ENCODE results near the gene SQSTM1. TPM values are rescaled to one million over a fixed set of nuclear protein-coding genes. Genes with fewer than 3 reads are reported as not detected.

Gene SQSTM1
- 100 to 1,000 TPM; 241 to 328 (median 311) TPM for total RNA-seq
- 100 to 1,000 TPM; 105 to 185 (median 126) TPM for polyA plus RNA-seq
- long read RNA-seq, donor 1, transcript SQSTM1-202 (8 exons, 2,986 nt), result major isoform, 15 of 39 reads
- long read RNA-seq, donor 1, partial matches to known transcripts, result 21 of 39 reads
- long read RNA-seq, donor 1, other reads (novel, unspliced or antisense), result 0 of 39 reads
- long read RNA-seq, donor 2, transcript SQSTM1-202 (8 exons, 2,986 nt), result major isoform, 19 of 21 reads
- long read RNA-seq, donor 2, partial matches to known transcripts, result 0 of 21 reads
- long read RNA-seq, donor 2, other reads (novel, unspliced or antisense), result 0 of 21 reads

DNA sequence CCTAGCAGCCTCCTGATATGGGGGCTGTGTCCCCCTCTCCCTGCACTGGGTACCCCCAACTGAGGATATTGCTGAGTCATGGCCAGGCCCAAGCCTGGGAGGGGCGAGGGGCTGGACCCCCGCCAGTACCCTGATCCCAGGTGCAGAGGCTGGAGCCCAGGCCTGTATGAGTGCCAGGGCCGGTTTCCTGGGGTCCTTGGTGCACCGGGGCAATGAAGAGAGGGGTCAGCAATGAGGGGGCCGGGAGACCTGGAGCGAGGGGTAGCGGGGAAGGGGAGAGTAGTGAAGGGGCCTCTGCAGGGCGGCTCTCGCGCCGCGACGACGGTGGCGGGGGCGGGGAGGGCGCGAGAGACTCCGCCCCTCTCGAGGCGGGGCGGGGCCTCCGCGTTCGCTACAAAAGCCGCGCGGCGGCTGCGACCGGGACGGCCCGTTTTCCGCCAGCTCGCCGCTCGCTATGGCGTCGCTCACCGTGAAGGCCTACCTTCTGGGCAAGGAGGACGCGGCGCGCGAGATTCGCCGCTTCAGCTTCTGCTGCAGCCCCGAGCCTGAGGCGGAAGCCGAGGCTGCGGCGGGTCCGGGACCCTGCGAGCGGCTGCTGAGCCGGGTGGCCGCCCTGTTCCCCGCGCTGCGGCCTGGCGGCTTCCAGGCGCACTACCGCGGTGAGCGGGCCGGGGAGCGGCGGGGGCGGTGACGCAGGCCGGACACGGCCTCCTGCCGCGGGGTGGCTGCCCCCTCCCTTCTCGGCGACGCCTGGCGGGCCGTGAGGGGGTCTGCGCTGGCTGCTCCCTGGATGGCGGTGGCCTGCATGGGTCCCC is at the start of gene SQSTM1:
TSS of gene SQSTM1 (plus strand) at position 423 of the 815 bp plus-strand sequence. CDS start at position 455, 32 bp downstream.
- H3K9me3 ChIP-seq, result no peaks in the 10 kb centered on the region
- intact Hi-C loops (cut with DNase I; ENCODE audit: low total_unique reads), result no loop called here
- TF ChIP-seq, protein P1, sequence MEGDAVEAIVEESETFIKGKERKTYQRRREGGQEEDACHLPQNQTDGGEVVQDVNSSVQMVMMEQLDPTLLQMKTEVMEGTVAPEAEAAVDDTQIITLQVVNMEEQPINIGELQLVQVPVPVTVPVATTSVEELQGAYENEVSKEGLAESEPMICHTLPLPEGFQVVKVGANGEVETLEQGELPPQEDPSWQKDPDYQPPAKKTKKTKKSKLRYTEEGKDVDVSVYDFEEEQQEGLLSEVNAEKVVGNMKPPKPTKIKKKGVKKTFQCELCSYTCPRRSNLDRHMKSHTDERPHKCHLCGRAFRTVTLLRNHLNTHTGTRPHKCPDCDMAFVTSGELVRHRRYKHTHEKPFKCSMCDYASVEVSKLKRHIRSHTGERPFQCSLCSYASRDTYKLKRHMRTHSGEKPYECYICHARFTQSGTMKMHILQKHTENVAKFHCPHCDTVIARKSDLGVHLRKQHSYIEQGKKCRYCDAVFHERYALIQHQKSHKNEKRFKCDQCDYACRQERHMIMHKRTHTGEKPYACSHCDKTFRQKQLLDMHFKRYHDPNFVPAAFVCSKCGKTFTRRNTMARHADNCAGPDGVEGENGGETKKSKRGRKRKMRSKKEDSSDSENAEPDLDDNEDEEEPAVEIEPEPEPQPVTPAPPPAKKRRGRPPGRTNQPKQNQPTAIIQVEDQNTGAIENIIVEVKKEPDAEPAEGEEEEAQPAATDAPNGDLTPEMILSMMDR (IDR thresholded peaks at IDR 0.05 in 8 of 11, conservative IDR thresholded peaks at IDR 0.05 in 3 of 11), result peak in 4 of 11 experiments; percentile 15 to 51 (median 42)
- TF ChIP-seq POLR2A (IDR thresholded peaks at IDR 0.05) (peak; percentile 95 to 98 (median 97)), POLR2AphosphoS5 (IDR thresholded peaks at IDR 0.05) (peak; percentile 100)
- peak within 1 kb of the TSS; percentile 89 to 97 (median 94) for H3K4me3 ChIP-seq
- DNase-seq, result peak; percentile 97
- H3K27me3 ChIP-seq (replicated peaks in 1 of 7), result peaks cover 0 to 12% (median 0%) of the 10 kb centered on the region in 7 donors
- H3K27ac ChIP-seq, result peak within 1 kb of the TSS; percentile 86 to 100 (median 100)
- peaks cover 0 to 39% (median 31%) of the 10 kb centered on the region in 6 donors for H3K36me3 ChIP-seq
- 0 to 1% (median 1%) methylated on average over 36 to 81 of the region's 81 CpGs for WGBS, 5 donors
- peaks cover 46 to 88% (median 81%) of the 10 kb centered on the region in 6 donors for H3K4me1 ChIP-seq

DNA sequence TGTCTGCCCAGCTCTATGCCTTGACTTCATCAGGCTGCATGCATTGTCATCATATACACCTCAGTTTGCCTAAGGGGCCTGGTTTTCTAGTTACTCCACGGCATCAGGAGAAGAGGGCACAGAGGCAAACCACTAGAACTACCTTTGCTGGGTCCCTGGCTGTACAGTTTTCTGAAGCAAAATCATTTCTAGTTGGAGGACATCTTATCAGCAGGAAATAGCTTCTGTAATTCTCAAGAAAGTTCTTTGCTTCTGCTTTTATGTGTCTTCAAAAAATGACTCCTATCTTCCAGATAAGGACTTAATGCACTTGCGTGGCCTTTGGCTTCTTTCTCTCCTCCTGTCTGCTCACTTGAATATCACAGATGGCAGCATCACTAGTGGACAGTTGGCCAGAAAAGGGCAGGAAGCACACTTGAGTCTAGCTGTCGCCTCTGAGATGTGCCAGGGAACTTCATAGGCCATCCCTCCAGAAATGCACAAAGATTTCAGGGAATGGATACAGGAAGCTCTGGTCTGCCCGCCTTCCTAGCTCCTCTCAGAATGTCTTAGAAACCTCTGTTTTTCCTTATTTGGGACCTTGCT is 49.3 kb upstream of the SQSTM1 start:
- H3K4me1 ChIP-seq, result peaks cover 0 to 68% (median 21%) of the 10 kb centered on the region in 6 donors
- no peak for TF ChIP-seq POLR2A (IDR thresholded peaks at IDR 0.05)
- no peak for TF ChIP-seq POLR2AphosphoS5 (IDR thresholded peaks at IDR 0.05)
- TF ChIP-seq, protein P1 (IDR thresholded peaks at IDR 0.05 in 8 of 11, conservative IDR thresholded peaks at IDR 0.05 in 3 of 11), result no peak
- no peaks in the 10 kb centered on the region for H3K27me3 ChIP-seq (replicated peaks in 1 of 7)
- H3K4me3 ChIP-seq, result no peak overlapping the region
- H3K9me3 ChIP-seq, result no peaks in the 10 kb centered on the region
- DNase-seq, result peak; percentile 10
- intact Hi-C loops (cut with DNase I; ENCODE audit: low total_unique reads), result no loop called here
- peaks cover 2 to 100% (median 90%) of the 10 kb centered on the region in 6 donors for H3K36me3 ChIP-seq
- peak overlapping the region in 1 of 8 donors; percentile 23 for H3K27ac ChIP-seq
- WGBS, 5 donors, result 62 to 84% (median 71%) methylated on average over 4 of the region's 4 CpGs

DNA sequence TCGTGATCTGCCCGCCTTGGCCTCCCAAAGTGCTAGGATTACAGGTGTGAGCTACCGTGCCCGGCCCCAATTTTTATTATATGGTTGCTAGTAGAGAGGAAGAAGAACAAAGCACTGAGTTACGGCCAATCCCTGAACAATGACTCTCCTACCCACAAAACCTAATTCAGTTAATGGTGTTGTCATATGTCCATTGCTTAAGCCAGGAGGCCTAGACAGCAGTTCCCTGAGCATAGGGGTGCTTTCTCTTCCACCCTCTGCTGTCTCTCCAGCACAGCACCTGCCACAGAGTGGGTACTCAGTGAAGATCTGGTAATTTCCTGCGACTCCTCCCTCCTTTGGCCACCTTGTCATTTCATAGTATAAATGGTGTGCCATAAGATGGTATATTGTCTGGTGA is 48.4 kb upstream of the SQSTM1 start:
- H3K9me3 ChIP-seq, result no peaks in the 10 kb centered on the region
- H3K4me3 ChIP-seq, result no peak overlapping the region
- peak; percentile 4 for DNase-seq
- peaks cover 0 to 68% (median 18%) of the 10 kb centered on the region in 6 donors for H3K4me1 ChIP-seq
- no peaks in the 10 kb centered on the region for H3K27me3 ChIP-seq (replicated peaks in 1 of 7)
- intact Hi-C loops (cut with DNase I; ENCODE audit: low total_unique reads), result no loop called here
- 60 to 96% (median 79%) methylated on average over 6 of the region's 6 CpGs for WGBS, 5 donors
- TF ChIP-seq POLR2AphosphoS5 (IDR thresholded peaks at IDR 0.05) (no peak), POLR2A (IDR thresholded peaks at IDR 0.05) (no peak)
- TF ChIP-seq, protein P1 (IDR thresholded peaks at IDR 0.05 in 8 of 11, conservative IDR thresholded peaks at IDR 0.05 in 3 of 11), result no peak
- H3K36me3 ChIP-seq, result peaks cover 4 to 100% (median 89%) of the 10 kb centered on the region in 6 donors
- peak overlapping the region in 1 of 8 donors; percentile 23 for H3K27ac ChIP-seq

Measured in spleen (tissue), 13 donors.